HepG2 (cell line): Measurements from ENCODE around the gene PRICKLE3. TPM values are rescaled to one million over a fixed set of nuclear protein-coding genes. Genes with fewer than 3 reads are reported as not detected.

Experiments
- ATAC-seq: fragments of 200-7000 bp; cut with Tn5 transposase; 3 replicates; pipeline ENCODE4 v1.9.1; 2020; ENCODE audit warnings: mild to moderate bottlenecking, moderate library complexity
- BruUV-seq: library from RNA; stranded (reverse); fragments of 400-500 nt; replicated peaks from 2 replicates; lab custom pipeline; 2021; lab: Mats Ljungman, UMichigan
- CTCF ChIA-PET: fragments of 300-600 bp; formaldehyde crosslinking; extraction: SDS; loops from one replicate; lab custom pipeline; 2021; ENCODE audit warnings: low total read pairs, inconsistent platforms, low intra/inter-chr PET ratio; lab: Yijun Ruan, JAX
- POLR2A ChIA-PET: fragments of 350-600 bp; sonication (Branson Sonifier 250); formaldehyde crosslinking; loops from one replicate; lab custom pipeline; 2020; ENCODE audit warnings: antibody characterized with exemption, inconsistent platforms; lab: Yijun Ruan, JAX
- DNase-seq: peaks from one replicate; pipeline ENCODE4 v3.0.0-alpha.2; 2015; ENCODE audit warnings: low spot score
- FAIRE-seq: peaks from 3 replicates; lab custom pipeline; 2011; peaks lifted over from hg19 to GRCh38; lab: Jason Lieb, UNC
- H2AFZ ChIP-seq: one replicate; pipeline ENCODE4 v1.6.1; 2011; ENCODE audit warnings: low read length, inconsistent platforms
- H3K27ac ChIP-seq: fragments of 300-600 bp; 3 replicates; pipeline ENCODE4 v1.8.0; 2011; ENCODE audit warnings: mixed run types, mild to moderate bottlenecking, mixed read lengths, low read length, inconsistent platforms; ENCODE audit not compliant: insufficient read depth; ENCODE audit errors: extremely low read length
- H3K27me3 ChIP-seq, 2 experiments: fragments of 200-600 bp in 1 of 2; 2 replicates in 1 of 2; 3 replicates in 1 of 2; pipeline versions ENCODE4 v1.6.0 to v1.8.0; 2011; ENCODE audit warnings: low read length in 2 of 2, mild to moderate bottlenecking in 2 of 2, moderate library complexity in 2 of 2, inconsistent platforms in 1 of 2; ENCODE audit not compliant: insufficient read depth in 2 of 2, control insufficient read depth in 1 of 2
- H3K36me3 ChIP-seq, 2 experiments: fragments of 200-600 bp in 1 of 2; replicated peaks in 1 of 2; 2 replicates in 1 of 2; 3 replicates in 1 of 2; pipeline versions ENCODE4 v1.5.1 to v1.8.0; 2011; ENCODE audit warnings: low read length in 2 of 2, inconsistent platforms in 1 of 2; ENCODE audit not compliant: insufficient read depth in 2 of 2, control insufficient read depth in 1 of 2
- H3K4me1 ChIP-seq: 2 replicates; pipeline ENCODE4 v1.5.1; 2012; ENCODE audit warnings: low read length, inconsistent platforms; ENCODE audit not compliant: insufficient read depth
- H3K4me2 ChIP-seq: 2 replicates; pipeline ENCODE4 v1.6.0; 2011; ENCODE audit warnings: low read depth, low read length, inconsistent platforms
- H3K4me3 ChIP-seq, 3 experiments: fragments of 200-600 bp in 1 of 3; sonication (generic), shearing (Covaris generic) in 1 of 3; replicated peaks in 1 of 3; 2 replicates each; pipeline ENCODE4 v1.5.1; 2011 to 2016; ENCODE audit warnings: low read length in 3 of 3, inconsistent platforms in 2 of 3, low read depth in 2 of 3, mild to moderate bottlenecking in 2 of 3, control low read depth in 1 of 3, mixed read lengths in 1 of 3; ENCODE audit not compliant: insufficient read depth in 1 of 3
- H3K79me2 ChIP-seq: one replicate; pipeline ENCODE4 v1.6.1; 2011; ENCODE audit warnings: low read length, inconsistent platforms; ENCODE audit not compliant: insufficient read depth
- H3K9ac ChIP-seq: 2 replicates; pipeline ENCODE4 v1.6.0; 2011; ENCODE audit warnings: mild to moderate bottlenecking, low read depth, low read length, inconsistent platforms; ENCODE audit not compliant: insufficient read depth
- H3K9me3 ChIP-seq: 2 replicates; pipeline ENCODE4 v1.5.1; 2012; ENCODE audit warnings: mild to moderate bottlenecking, low read length
- H4K20me1 ChIP-seq: 2 replicates; pipeline ENCODE4 v1.6.0; 2011; ENCODE audit warnings: inconsistent platforms, mild to moderate bottlenecking, low read length, moderate library complexity; ENCODE audit not compliant: insufficient read depth
- ELF4 ChIP-seq: sonication (generic); formaldehyde crosslinking; IDR thresholded peaks from 2 replicates; pipeline ENCODE4 v1.5.0; 2020; ENCODE audit warnings: missing genetic modification reagents, mild to moderate bottlenecking, moderate library complexity, borderline replicate concordance
- ZBTB33 ChIP-seq: sonication (generic); formaldehyde crosslinking; IDR thresholded peaks from 2 replicates; pipeline ENCODE4 v1.4.0; 2020; ENCODE audit warnings: missing genetic modification reagents
- WGBS: methylation state at CpG from one replicate; pipeline ENCODE4 v1.1.6; 2017; ENCODE audit warnings: low lambda C conversion rate; 5-methylcytosine and 5-hydroxymethylcytosine counted together
- in situ Hi-C: cut with HindIII; loops from 2 replicates; pipeline ENCODE4 v1.10.0; 2017; ENCODE audit warnings: low pct_unique_long_range_greater_than_20kb; ENCODE audit not compliant: extremely low pct_ligation_motif_present
- intact Hi-C: fragments of 100-400 bp; cut with micrococcal nuclease; formaldehyde crosslinking; loops from one replicate; pipeline ENCODE4 v1.10.0; 2022; ENCODE audit not compliant: unreplicated experiment
- polyA plus RNA-seq, 8 experiments: library from polyadenylated mRNA; depleted of rRNA in 3 of 8; stranded (reverse) in 7 of 8; unstranded in 1 of 8; fragments of >200 nt; fragmentation: Illumina TruSeq in 4 of 8; extraction: Trizol in 4 of 8; gene quantifications; 2 replicates each; pipeline versions ENCODE4 v1.2.1 to v1.2.3, GENCODE V29; 2011 to 2016; ENCODE audit warnings: low read depth in 4 of 8, missing spikeins in 1 of 8, mixed read lengths in 1 of 8; ENCODE audit not compliant: insufficient read depth in 1 of 8
- total RNA-seq, 5 experiments: library from RNA; depleted of rRNA; stranded (reverse); fragments of >200 nt; fragmentation: Illumina TruSeq; extraction: Trizol; gene quantifications; 2 replicates each; pipeline ENCODE4 v1.2.3, GENCODE V29; 2016; ENCODE audit warnings: low read depth in 1 of 5

The PRICKLE3 gene
- total and polyA plus RNA-seq, 2 of the 13 experiments (the other 11 are each of a cell fraction or from before 2014, with no cell fraction given): 2.6 TPM

- Histone ChIP-seq H3K36me3 (no peaks in the 10 kb centered on the region), H4K20me1 (no peaks in the 10 kb centered on the region), H3K9me3 (no peaks in the 10 kb centered on the region), H3K4me3 (no peak overlapping the region), H3K4me2 (peak overlapping the region; percentile 57; the same call in 1 of the 2 replicates), H3K9ac (no peak overlapping the region), H3K79me2 (no peaks in the 10 kb centered on the region)
- ChIA-PET CTCF (interaction anchor here (1.9 kb wide), 1 partner anchor 41 kb away, joined by 6 read pairs; the partner anchor contains the start of gene GPKOW), POLR2A (no interaction called here)
- no TSS peak for BruUV-seq
- DNase-seq (no peak), ATAC-seq (no peak), FAIRE-seq (no peak)
- intact Hi-C loops: loop anchor here (5.0 kb wide), 1 partner anchor 42 kb away; the partner anchor contains the start of gene GPKOW
- TF ChIP-seq ZBTB33 (CRISPR knock-in tag): 0 out of 2 replicates have a peak, but pooled peaks have one; percentile 43
- no peak for TF ChIP-seq ELF4 (CRISPR knock-in tag)
- TF ChIP-seq, all 625 proteins: peak for 1
- peaks cover 33% of the 10 kb centered on the region; the same call in 1 of the 2 replicates for H3K4me1 ChIP-seq
- H3K27ac ChIP-seq: no peak overlapping the region
- no peak overlapping the region for H2AFZ ChIP-seq
- H3K27me3 ChIP-seq: no peaks in the 10 kb centered on the region
- in situ Hi-C loops: loop anchor here (5.0 kb wide), 1 partner anchor 42 kb away; the partner anchor contains the start of gene GPKOW
- 90% methylated on average over 8 of the region's 31 CpGs for WGBS
Observed at GRCh38 chrX:49164589-49165360, 21.4 kb downstream of the PRICKLE3 start.
